Stimulated activated CD8-positive, alpha-beta memory T cell treated with anti-CD3 and anti-CD28 coated beads, Interleukin-7, amount 100 ng/mL, for 24 hours (primary cell): ENCODE measurements around the gene BPGM.

Experiments used
- DNase-seq: peaks from one replicate; pipeline ENCODE4 v3.0.0-alpha.2; 2020; ENCODE audit warnings: low read depth

BPGM gene

GRCh38 chr7:134646425-134647305 lies at the start of gene BPGM:
BPGM (plus strand) TSS chr7:134646853; CDS start chr7:134661508, 14,655 bp downstream.
- peak; percentile 88 for DNase-seq

DNA sequence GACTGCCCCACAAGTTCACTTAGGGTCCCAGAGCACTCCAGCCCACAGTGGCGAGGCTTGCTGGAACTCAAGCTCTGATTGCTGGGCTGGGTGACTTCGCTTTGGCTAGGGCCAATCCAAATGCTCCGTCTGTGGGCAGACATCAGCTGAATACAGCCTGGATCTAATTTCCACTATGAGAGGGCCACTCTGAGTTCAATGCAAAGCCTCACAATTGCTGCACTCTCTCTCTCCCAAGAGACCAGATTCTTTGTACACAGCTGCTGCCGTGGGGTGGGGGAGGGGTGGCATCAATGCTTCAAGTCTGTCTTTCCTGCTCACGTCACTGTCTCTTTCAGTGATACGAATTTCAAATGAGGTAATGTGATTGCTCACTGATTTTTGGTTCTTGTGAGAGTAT lies 47.3 kb upstream of the BPGM start:
- DNase-seq, result no peak

- no peak for DNase-seq
Measured at GRCh38 chr7:134601459-134601858, 45.2 kb upstream of the BPGM start.

- DNase-seq, result no peak
Measured at GRCh38 chr7:134602881-134603451, 43.7 kb upstream of the BPGM start.

GRCh38 chr7:134605978-134606923 lies 40.4 kb upstream of the BPGM start:
- DNase-seq, result peak; percentile 26

- DNase-seq, result no peak
Measured at GRCh38 chr7:134611611-134612151, 35.0 kb upstream of the BPGM start.

DNA sequence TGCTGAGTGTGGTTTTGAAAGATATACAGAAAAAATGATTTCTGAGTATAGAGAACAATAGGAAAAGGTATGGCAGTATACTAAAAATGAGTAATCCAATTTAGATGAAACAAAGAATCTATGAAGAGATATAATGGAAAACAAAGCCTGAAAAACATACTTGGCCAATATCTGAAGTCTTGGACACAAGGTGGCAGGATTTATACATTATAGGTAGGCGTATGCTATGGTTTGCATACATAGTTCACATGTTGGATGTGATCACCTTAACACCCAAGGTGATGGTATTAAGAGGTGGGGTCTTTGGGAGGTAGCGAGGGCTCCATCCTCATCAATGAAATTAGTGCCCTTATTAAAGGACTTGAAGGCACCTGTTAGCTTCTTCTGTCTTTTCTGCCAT lies 34.5 kb upstream of the BPGM start:
- DNase-seq, result no peak

DNA sequence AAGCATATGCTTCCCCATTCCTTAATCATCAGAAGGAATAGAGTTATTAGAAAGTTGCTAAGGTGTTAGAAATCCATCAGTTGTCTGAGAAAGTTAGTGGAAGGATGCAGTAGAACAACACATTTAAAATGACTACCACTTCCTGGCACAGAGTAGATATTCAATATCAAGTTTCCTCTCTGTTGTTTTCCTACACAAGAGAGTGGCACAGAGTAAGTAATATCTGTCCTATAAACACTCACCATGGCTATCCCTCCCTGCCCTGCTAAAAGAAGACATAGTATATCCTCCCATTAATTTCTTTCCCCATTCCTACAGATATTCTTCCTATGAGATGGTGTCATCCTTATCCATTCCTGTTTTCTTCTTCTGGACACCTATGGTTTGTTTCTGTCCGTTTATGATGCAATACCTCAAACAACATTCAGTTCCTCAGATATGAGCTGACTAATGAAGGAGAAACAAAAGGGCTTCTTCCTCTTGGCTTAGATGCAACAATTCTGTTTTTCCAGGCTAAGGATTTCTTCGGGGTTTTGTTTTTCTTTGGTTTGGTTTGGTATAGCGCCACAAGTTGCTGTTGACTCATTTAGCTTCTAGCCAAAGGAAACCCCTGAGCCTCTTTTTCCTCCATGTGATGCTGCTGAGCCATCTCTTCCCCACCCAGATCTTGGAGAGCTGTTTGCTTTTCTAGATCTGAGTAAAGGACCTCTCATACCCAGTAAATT lies 32.9 kb upstream of the BPGM start:
- no peak for DNase-seq

DNA sequence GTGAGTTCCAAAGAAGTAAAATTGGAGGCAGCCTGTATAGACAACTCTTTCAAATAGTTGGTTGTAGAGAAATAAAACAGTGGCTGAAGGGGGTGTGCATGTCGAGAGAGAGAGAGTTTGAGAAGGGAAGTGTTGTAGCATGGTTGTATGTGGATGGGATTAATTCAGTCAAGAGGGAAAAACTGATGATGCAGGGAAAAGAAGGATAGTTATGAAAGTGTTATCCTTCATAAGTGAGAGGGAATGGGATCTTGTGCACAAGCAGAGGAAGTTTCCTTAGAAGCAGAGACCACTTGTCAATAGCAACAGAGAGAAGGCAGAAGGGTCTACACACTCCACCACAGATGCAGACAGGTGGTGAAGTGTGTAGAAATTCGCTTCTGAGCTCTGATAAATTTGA lies 30.0 kb upstream of the BPGM start:
- DNase-seq, result no peak

DNA sequence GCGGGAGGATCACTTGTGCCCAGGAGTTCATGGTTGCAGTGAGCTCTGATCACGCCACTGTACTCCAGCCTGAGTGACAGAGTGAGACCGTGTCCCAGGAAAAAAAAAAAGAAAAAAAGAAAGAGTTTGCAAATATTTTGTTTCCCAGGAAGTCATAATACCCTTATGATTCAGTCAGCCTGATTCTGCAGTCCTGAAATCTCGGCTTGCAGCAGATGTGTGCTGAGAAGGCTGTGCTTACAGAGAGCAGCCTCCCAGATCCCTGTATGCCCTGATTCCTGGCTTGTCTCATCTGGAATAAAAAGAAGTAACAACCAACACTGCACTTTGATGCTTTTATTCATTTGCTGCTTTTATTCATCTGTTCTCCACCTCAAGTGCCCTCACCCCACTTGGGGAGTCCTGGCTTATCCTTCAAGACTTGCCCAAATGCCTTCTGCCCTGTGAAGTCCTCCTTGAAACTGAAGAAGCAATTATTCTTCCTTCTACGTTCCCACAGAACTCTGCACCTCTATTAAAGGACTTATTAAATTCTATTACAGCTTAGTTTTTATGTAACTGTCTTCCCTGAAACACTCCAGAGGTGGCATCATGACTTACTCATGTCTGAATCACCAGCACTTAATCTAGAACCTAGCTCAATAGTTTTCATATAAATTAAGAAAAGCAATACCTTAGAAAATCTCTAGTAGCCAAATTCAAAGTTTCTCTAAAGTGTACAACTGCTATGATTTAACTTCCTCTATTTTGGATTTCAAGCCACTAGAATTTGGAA lies 27.7 kb upstream of the BPGM start:
- DNase-seq, result no peak

- DNase-seq, result no peak
Measured at GRCh38 chr7:134619627-134620331, 26.9 kb upstream of the BPGM start.

GRCh38 chr7:134622303-134622995 lies 24.2 kb upstream of the BPGM start:
- no peak for DNase-seq

GRCh38 chr7:134623193-134623592 lies 23.5 kb upstream of the BPGM start:
- DNase-seq, result no peak

DNA sequence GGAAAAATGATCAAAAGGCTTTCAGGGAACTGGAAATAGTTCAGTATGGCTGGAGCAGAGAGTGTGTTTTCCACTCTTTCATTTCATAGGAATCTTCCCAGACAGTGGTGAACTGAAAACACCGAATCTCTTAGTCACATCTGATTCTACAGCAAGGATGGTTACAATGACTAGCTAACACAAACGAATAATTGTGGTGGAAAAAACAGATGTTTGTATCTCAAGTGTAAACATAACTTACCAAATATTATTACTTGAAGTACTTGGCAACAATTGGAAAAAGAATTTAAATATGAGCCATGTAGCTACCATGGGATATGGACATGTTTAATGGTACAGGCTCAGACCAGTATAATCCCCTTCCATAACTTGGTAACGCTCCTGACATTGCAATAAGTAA lies 21.1 kb upstream of the BPGM start:
- DNase-seq, result no peak

GRCh38 chr7:134627109-134627774 lies 19.4 kb upstream of the BPGM start:
- no peak for DNase-seq

- DNase-seq, result no peak
Measured at GRCh38 chr7:134627775-134628153, 18.9 kb upstream of the BPGM start.

GRCh38 chr7:134629445-134629844 lies 17.2 kb upstream of the BPGM start:
- no peak for DNase-seq

DNA sequence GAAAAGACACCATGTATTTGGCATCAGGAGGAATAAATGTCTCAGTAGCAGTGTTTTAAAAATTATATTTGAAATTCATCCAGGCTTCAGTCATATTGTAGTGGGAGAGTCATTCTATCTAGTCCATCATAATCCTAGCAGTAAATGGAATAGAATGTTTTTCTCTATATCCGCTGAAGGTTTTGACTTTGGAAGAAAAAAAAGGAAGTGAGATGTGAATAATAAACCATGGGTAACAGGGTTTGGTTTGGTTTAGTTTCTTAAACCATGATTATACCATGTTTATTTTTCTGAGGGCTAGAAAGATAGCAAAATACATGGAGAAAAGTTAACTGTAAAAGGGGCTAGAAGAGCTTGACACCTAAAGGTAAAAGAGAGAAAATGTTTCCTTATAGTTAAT lies 16.4 kb upstream of the BPGM start:
- no peak for DNase-seq

DNA sequence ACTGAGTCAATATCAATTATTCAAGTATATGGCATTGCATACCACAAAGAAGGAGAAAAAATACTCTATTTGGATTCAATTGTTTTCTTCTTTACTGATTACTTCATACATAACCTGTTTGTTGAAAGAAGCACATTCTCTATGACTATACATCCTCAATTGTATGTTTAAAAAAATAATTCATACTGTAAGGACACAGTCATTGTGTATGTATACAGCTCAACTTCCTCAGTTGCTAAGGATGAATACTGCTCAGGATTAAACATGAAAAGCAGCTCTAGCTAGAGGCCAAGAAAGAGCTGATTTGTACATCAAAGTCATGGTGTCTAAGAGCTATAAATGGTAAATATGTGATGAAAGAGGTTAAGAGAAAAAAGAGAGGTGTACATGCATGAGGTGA lies 15.8 kb upstream of the BPGM start:
- DNase-seq, result no peak
